Measurements from ENCODE around the gene CD28.
"Not testable (repeated sequence)": the region's sequence is repeated elsewhere in the genome, so short reads cannot be mapped to it uniquely, and the experiment has no call there.

Gene CD28

GRCh38 chr2:203750346-203751068 lies 44.1 kb downstream of the CD28 start:
- no peak for DNase-seq

- peak; percentile 12 for DNase-seq
Observed at GRCh38 chr2:203751685-203752271, 45.3 kb downstream of the CD28 start.

- DNase-seq: no peak
Observed at GRCh38 chr2:203756161-203756560, 49.7 kb downstream of the CD28 start.

GRCh38 chr2:203758841-203759689 lies 52.6 kb downstream of the CD28 start:
- peak; percentile 56 for DNase-seq

- peak; percentile 69 for DNase-seq
Observed at GRCh38 chr2:203759690-203760365, 53.4 kb downstream of the CD28 start.

- no peak for DNase-seq
Observed at GRCh38 chr2:203761121-203761520, 54.7 kb downstream of the CD28 start.

- no peak for DNase-seq
Observed at GRCh38 chr2:203763241-203763937, 57.0 kb downstream of the CD28 start.

- no peak for DNase-seq
Observed at GRCh38 chr2:203763938-203764664, 57.7 kb downstream of the CD28 start.

- peak; percentile 19 for DNase-seq
Observed at GRCh38 chr2:203772456-203773165, 66.2 kb downstream of the CD28 start.

- DNase-seq: peak; percentile 63
Observed at GRCh38 chr2:203774760-203775159, 68.3 kb downstream of the CD28 start.

GRCh38 chr2:203775684-203776083 lies 69.2 kb downstream of the CD28 start:
- DNase-seq: no peak

- no peak for DNase-seq
Observed at GRCh38 chr2:203777030-203777429, 70.6 kb downstream of the CD28 start.

GRCh38 chr2:203779477-203780073 lies 73.1 kb downstream of the CD28 start:
- not testable (repeated sequence) for DNase-seq

- no peak for DNase-seq
Observed at GRCh38 chr2:203780231-203780630, 73.8 kb downstream of the CD28 start.

- no peak for DNase-seq
Observed at GRCh38 chr2:203781151-203781550, 74.7 kb downstream of the CD28 start.

- DNase-seq: peak; percentile 96
Observed at GRCh38 chr2:203782262-203782976, 76.0 kb downstream of the CD28 start.

- DNase-seq: peak; percentile 94
Observed at GRCh38 chr2:203783496-203784203, 77.2 kb downstream of the CD28 start.

- DNase-seq: not testable (repeated sequence)
Observed at GRCh38 chr2:203784710-203785270, 78.4 kb downstream of the CD28 start.
